T-helper 1 cell treated with Interleukin-12 subunit alpha and Interleukin-12 subunit beta and Interleukin-4 antibody, amounts not matched to agents 30 μg/mL and 1 μg/mL, for 36 hours (primary cell): Measurements from ENCODE around the gene REPS2.

Experiments used
- H3K27ac Mint-ChIP-seq: one replicate; pipeline ENCODE4 v1.8.0; 2021; ENCODE audit warnings: mild to moderate bottlenecking, mixed read lengths
- H3K27me3 Mint-ChIP-seq: one replicate; pipeline ENCODE4 v1.8.0; 2021; ENCODE audit warnings: low read depth, mixed read lengths
- H3K36me3 Mint-ChIP-seq: one replicate; pipeline ENCODE4 v1.8.0; 2021; ENCODE audit warnings: low read depth, mixed read lengths
- H3K4me1 Mint-ChIP-seq: one replicate; pipeline ENCODE4 v1.8.0; 2021; ENCODE audit warnings: low read depth, mixed read lengths
- H3K4me3 Mint-ChIP-seq: one replicate; pipeline ENCODE4 v1.8.0; 2021; ENCODE audit warnings: mild to moderate bottlenecking, moderate library complexity, mixed read lengths
- H3K9me3 Mint-ChIP-seq: one replicate; pipeline ENCODE4 v1.8.0; 2021; ENCODE audit warnings: mixed read lengths

REPS2 gene

GRCh38 chrX:17000751-17001150 lies 54.3 kb downstream of the REPS2 start:
- Mint-ChIP-seq H3K9me3 (no peaks in the 10 kb centered on the region), H3K27ac (no peak overlapping the region), H3K4me1 (peaks cover 5% of the 10 kb centered on the region), H3K36me3 (no peaks in the 10 kb centered on the region), H3K4me3 (no peak overlapping the region), H3K27me3 (peaks cover 11% of the 10 kb centered on the region)

GRCh38 chrX:17005712-17006368 lies 59.4 kb downstream of the REPS2 start:
- Mint-ChIP-seq H3K27me3 (peaks cover 6% of the 10 kb centered on the region), H3K9me3 (no peaks in the 10 kb centered on the region), H3K36me3 (no peaks in the 10 kb centered on the region), H3K4me3 (no peak overlapping the region), H3K27ac (no peak overlapping the region), H3K4me1 (peaks cover 5% of the 10 kb centered on the region)

- no peaks in the 10 kb centered on the region for H3K9me3 Mint-ChIP-seq
- H3K4me1 Mint-ChIP-seq: peaks cover 5% of the 10 kb centered on the region
- H3K27ac Mint-ChIP-seq: no peak overlapping the region
- peaks cover 6% of the 10 kb centered on the region for H3K27me3 Mint-ChIP-seq
- no peaks in the 10 kb centered on the region for H3K36me3 Mint-ChIP-seq
- H3K4me3 Mint-ChIP-seq: no peak overlapping the region
These were observed 60.8 kb downstream of the REPS2 start for GRCh38 chrX:17007134-17007768.

GRCh38 chrX:17009856-17010625 lies 63.6 kb downstream of the REPS2 start:
- no peak overlapping the region for H3K4me3 Mint-ChIP-seq
- no peaks in the 10 kb centered on the region for H3K36me3 Mint-ChIP-seq
- no peaks in the 10 kb centered on the region for H3K9me3 Mint-ChIP-seq
- no peak overlapping the region for H3K27ac Mint-ChIP-seq
- no peaks in the 10 kb centered on the region for H3K4me1 Mint-ChIP-seq
- H3K27me3 Mint-ChIP-seq: no peaks in the 10 kb centered on the region

- no peaks in the 10 kb centered on the region for H3K4me1 Mint-ChIP-seq
- H3K27ac Mint-ChIP-seq: no peak overlapping the region
- H3K36me3 Mint-ChIP-seq: no peaks in the 10 kb centered on the region
- no peak overlapping the region for H3K4me3 Mint-ChIP-seq
- H3K27me3 Mint-ChIP-seq: no peaks in the 10 kb centered on the region
- H3K9me3 Mint-ChIP-seq: no peaks in the 10 kb centered on the region
These were observed 66.0 kb downstream of the REPS2 start for GRCh38 chrX:17012465-17012864.

GRCh38 chrX:17014216-17014615 lies 67.8 kb downstream of the REPS2 start:
- no peaks in the 10 kb centered on the region for H3K27me3 Mint-ChIP-seq
- H3K4me3 Mint-ChIP-seq: no peak overlapping the region
- no peak overlapping the region for H3K27ac Mint-ChIP-seq
- no peaks in the 10 kb centered on the region for H3K36me3 Mint-ChIP-seq
- no peaks in the 10 kb centered on the region for H3K4me1 Mint-ChIP-seq
- no peaks in the 10 kb centered on the region for H3K9me3 Mint-ChIP-seq

- no peak overlapping the region for H3K4me3 Mint-ChIP-seq
These were observed 70.7 kb downstream of the REPS2 start for GRCh38 chrX:17017134-17017533.

GRCh38 chrX:17020356-17020755 lies 73.9 kb downstream of the REPS2 start:
- Mint-ChIP-seq H3K4me3 (no peak overlapping the region), H3K27me3 (no peaks in the 10 kb centered on the region), H3K4me1 (no peaks in the 10 kb centered on the region), H3K36me3 (no peaks in the 10 kb centered on the region), H3K9me3 (no peaks in the 10 kb centered on the region), H3K27ac (no peak overlapping the region)

More at GRCh38 chrX:17017134-17017533, 70.7 kb downstream of the REPS2 start:
- Mint-ChIP-seq H3K4me1 (no peaks in the 10 kb centered on the region), H3K27me3 (no peaks in the 10 kb centered on the region), H3K9me3 (no peaks in the 10 kb centered on the region), H3K36me3 (no peaks in the 10 kb centered on the region), H3K27ac (no peak overlapping the region)

- H3K4me3 Mint-ChIP-seq: no peak overlapping the region
- H3K27ac Mint-ChIP-seq: no peak overlapping the region
- H3K36me3 Mint-ChIP-seq: no peaks in the 10 kb centered on the region
- no peaks in the 10 kb centered on the region for H3K27me3 Mint-ChIP-seq
- no peaks in the 10 kb centered on the region for H3K9me3 Mint-ChIP-seq
- H3K4me1 Mint-ChIP-seq: no peaks in the 10 kb centered on the region
These were observed 74.7 kb downstream of the REPS2 start for GRCh38 chrX:17020851-17021821.

GRCh38 chrX:17021851-17022604 lies 75.6 kb downstream of the REPS2 start:
- Mint-ChIP-seq H3K4me3 (no peak overlapping the region), H3K27me3 (no peaks in the 10 kb centered on the region), H3K36me3 (no peaks in the 10 kb centered on the region), H3K27ac (no peak overlapping the region), H3K4me1 (no peaks in the 10 kb centered on the region), H3K9me3 (no peaks in the 10 kb centered on the region)

- Mint-ChIP-seq H3K36me3 (no peaks in the 10 kb centered on the region), H3K4me1 (no peaks in the 10 kb centered on the region), H3K9me3 (no peaks in the 10 kb centered on the region), H3K27ac (no peak overlapping the region), H3K4me3 (no peak overlapping the region), H3K27me3 (no peaks in the 10 kb centered on the region)
These were observed 77.2 kb downstream of the REPS2 start for GRCh38 chrX:17023661-17024060.

- no peak overlapping the region for H3K27ac Mint-ChIP-seq
- no peaks in the 10 kb centered on the region for H3K36me3 Mint-ChIP-seq
- no peak overlapping the region for H3K4me3 Mint-ChIP-seq
- H3K27me3 Mint-ChIP-seq: peaks cover 4% of the 10 kb centered on the region
- H3K4me1 Mint-ChIP-seq: no peaks in the 10 kb centered on the region
- H3K9me3 Mint-ChIP-seq: no peaks in the 10 kb centered on the region
These were observed 78.4 kb downstream of the REPS2 start for GRCh38 chrX:17024886-17025285.

- Mint-ChIP-seq H3K27ac (no peak overlapping the region), H3K9me3 (no peaks in the 10 kb centered on the region), H3K27me3 (peaks cover 8% of the 10 kb centered on the region), H3K36me3 (no peaks in the 10 kb centered on the region), H3K4me1 (no peaks in the 10 kb centered on the region), H3K4me3 (no peak overlapping the region)
These were observed 79.3 kb downstream of the REPS2 start for GRCh38 chrX:17025621-17026302.
